Aorta (tissue), 5 donors: ENCODE results near the gene HNF4A. TPM values are rescaled to one million over a fixed set of nuclear protein-coding genes. Genes with fewer than 3 reads are reported as not detected.
"Not testable (repeated sequence)": the region's sequence is repeated elsewhere in the genome, so short reads cannot be mapped to it uniquely, and the experiment has no call there.

Experiments used
- ATAC-seq: fragments of 200-7000 bp; cut with Tn5 transposase; one replicate; pipeline ENCODE4 v1.9.1; 2022; ENCODE audit warnings: moderate library complexity; ENCODE audit not compliant: low FRiP score
- DNase-seq, 2 donors: peaks; one replicate each; pipeline ENCODE4 v3.0.0-alpha.2; 2020
- H3K27ac ChIP-seq, 2 donors: one replicate each; pipeline ENCODE4 v1.5.1; 2013; ENCODE audit warnings: low read length in 2 of 2, mild to moderate bottlenecking in 2 of 2, moderate library complexity in 2 of 2, control low read depth in 1 of 2, inconsistent platforms in 1 of 2, low read depth in 1 of 2
- H3K27me3 ChIP-seq, 2 donors: one replicate each; pipeline ENCODE4 v1.6.1; 2013; ENCODE audit warnings: control low read depth in 1 of 2, low read length in 1 of 2, mild to moderate bottlenecking in 1 of 2, moderate library complexity in 1 of 2; ENCODE audit not compliant: insufficient read depth in 2 of 2, control insufficient read depth in 1 of 2
- H3K36me3 ChIP-seq, 2 donors: one replicate each; pipeline ENCODE4 v1.6.1; 2013; ENCODE audit warnings: control low read depth in 1 of 2, low read length in 1 of 2, mild to moderate bottlenecking in 1 of 2; ENCODE audit not compliant: insufficient read depth in 2 of 2, control insufficient read depth in 1 of 2
- H3K4me1 ChIP-seq, 2 donors: one replicate each; pipeline ENCODE4 v1.6.1; 2013; ENCODE audit warnings: low read length in 2 of 2, control low read depth in 1 of 2, mild to moderate bottlenecking in 1 of 2, moderate library complexity in 1 of 2; ENCODE audit not compliant: insufficient read depth in 2 of 2, control insufficient read depth in 1 of 2
- H3K4me3 ChIP-seq, 2 donors: one replicate each; pipeline ENCODE4 v1.5.1; 2013; ENCODE audit warnings: low read length in 2 of 2, control low read depth in 1 of 2, mild to moderate bottlenecking in 1 of 2
- H3K9me3 ChIP-seq: one replicate; pipeline ENCODE4 v1.6.1; 2013; ENCODE audit warnings: mild to moderate bottlenecking, low read length; ENCODE audit not compliant: control insufficient read depth
- WGBS, 2 donors: extraction: QIAGEN DNeasy Blood & Tissue Kit; methylation state at CpG; one replicate each; pipeline ENCODE4 v1.1.7; 2013; 5-methylcytosine and 5-hydroxymethylcytosine counted together
- intact Hi-C, 2 donors: fragments of 100-400 bp; cut with DNase I; formaldehyde crosslinking; loops; one replicate each; pipeline versions ENCODE4 v1.14.2 to v1.15.0; 2022
- polyA plus RNA-seq, 2 donors: library from polyadenylated mRNA; stranded (reverse); fragments of 200-250 nt; gene quantifications; one replicate each; pipeline ENCODE4 v1.2.3, GENCODE V29; 2013
- total RNA-seq, 2 donors: library from RNA; stranded (reverse); fragmentation: NEBNext Ultra II Directional; extraction: Animal tissue kit (Norgen Biotek cat#: 25700); gene quantifications; one replicate each; pipeline ENCODE4 v1.2.1, GENCODE V29; 2021
- donor health status: healthy with polysubstance abuse.
- donor health status: Bipolar disorder and iron deficiency.
- donor health status: DM: no; HTN: no; CAD: no.
- donor health status: DM: no; HTN: no; CAD: no.
- donor health status: DM: yes; HTN: yes; CAD: no.

HNF4A gene
- total and polyA plus RNA-seq, 4 donors: 0.05 to 11.8 TPM; not detected in 2

DNA sequence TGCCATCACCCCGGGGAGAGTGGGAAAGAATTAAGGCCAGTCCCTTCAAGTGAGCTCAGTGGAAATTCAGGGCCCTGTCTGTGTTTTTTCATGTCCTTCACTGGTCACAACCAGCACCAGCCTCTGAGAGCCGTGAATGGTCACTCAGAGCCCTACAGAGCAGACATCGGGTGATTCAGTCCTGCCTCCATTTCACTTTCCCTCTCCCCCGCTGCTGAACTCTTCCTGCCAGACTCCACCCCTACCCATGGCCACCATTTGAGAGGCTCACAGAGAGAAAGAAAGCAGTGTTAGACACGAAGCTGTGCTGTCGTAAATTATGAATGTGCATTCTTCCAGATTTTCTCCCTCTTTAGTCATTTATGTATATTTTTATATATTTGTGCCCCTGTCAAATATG, 13.3 kb upstream of the HNF4A start:
- Histone ChIP-seq H3K27me3 (no peaks in the 10 kb centered on the region), H3K4me3 (no peak overlapping the region), H3K36me3 (no peaks in the 10 kb centered on the region), H3K27ac (no peak overlapping the region), H3K9me3 (no peaks in the 10 kb centered on the region), H3K4me1 (no peaks in the 10 kb centered on the region)
- no peak for DNase-seq
- ATAC-seq: no peak
- intact Hi-C loops: no loop called here
- WGBS, 2 donors: 22 to 30% methylated on average over 6 of the region's 6 CpGs

DNA sequence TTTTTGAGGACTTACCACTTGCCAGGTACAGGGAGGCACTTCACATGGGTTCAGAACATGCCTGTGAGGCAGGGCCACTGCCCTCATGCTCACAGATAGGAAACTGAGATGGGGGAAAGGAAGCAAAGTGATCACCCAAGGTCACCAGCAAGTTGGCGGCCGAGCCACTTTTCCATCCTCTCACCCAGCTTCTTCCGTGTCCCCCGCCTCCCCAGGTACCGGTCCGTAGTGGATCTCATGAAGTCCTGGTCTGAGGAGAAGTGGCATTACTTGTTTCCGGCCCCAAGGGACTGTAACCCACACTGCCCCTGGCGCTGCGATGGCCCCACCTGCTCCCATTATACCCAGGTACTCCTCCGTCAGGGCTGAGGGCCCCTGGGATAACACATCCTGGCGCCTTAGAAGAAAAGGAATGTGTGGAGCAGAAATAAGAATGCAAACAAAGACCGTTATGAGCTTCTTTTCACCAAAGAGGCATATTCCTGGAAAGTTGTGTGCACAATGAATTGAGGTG, 12.3 kb upstream of the HNF4A start:
- ATAC-seq (no peak), DNase-seq (no peak)
- Histone ChIP-seq H3K9me3 (no peaks in the 10 kb centered on the region), H3K4me3 (no peak overlapping the region), H3K4me1 (no peaks in the 10 kb centered on the region), H3K36me3 (no peaks in the 10 kb centered on the region), H3K27me3 (no peaks in the 10 kb centered on the region), H3K27ac (no peak overlapping the region)
- WGBS, 2 donors: 90 to 98% methylated on average over 12 of the region's 12 CpGs
- intact Hi-C loops: no loop called here

DNA sequence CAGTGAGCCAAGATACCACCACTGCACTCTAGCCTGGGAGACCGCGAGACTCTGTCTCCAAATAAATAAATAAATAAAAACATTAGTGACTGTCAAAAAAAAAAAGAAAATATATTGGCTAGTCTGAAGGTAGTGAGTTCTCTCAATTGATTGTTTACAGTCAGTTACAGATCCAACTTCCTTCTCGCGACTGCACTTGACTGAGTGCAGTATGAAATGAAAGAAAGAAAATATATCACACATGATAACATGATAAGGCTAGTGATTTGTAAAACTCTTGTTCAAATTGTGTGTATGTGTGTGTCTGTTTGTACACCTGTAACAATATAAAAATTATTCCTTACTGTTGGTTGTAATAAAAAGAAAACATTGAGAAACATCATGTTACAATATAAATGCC, 10.8 kb upstream of the HNF4A start:
- Histone ChIP-seq H3K27me3 (no peaks in the 10 kb centered on the region), H3K4me1 (no peaks in the 10 kb centered on the region), H3K9me3 (no peaks in the 10 kb centered on the region), H3K36me3 (no peaks in the 10 kb centered on the region), H3K4me3 (no peak overlapping the region), H3K27ac (no peak overlapping the region)
- no peak for DNase-seq
- 82 to 87% methylated on average over 4 of the region's 4 CpGs for WGBS, 2 donors
- intact Hi-C loops: no loop called here
- no peak for ATAC-seq

DNA sequence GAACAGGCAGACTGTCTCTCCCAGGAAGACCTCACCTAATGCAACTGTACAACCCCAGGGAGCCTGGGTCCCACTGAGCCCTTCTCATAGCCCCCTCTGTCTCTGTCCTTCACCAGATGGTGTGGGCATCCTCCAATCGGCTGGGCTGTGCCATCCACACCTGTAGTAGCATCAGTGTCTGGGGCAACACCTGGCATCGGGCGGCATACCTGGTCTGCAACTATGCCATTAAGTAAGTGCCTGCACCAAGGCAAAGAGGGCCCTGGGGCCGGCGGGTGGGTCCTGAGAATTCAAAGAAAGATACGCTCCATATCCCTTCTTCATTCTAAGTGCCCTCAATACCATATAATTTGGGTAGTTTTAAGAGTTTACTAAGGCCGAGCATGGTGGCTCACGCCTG, 10.4 kb upstream of the HNF4A start:
- intact Hi-C loops: no loop called here
- WGBS, 2 donors: 92 to 94% methylated on average over 8 of the region's 8 CpGs

DNA sequence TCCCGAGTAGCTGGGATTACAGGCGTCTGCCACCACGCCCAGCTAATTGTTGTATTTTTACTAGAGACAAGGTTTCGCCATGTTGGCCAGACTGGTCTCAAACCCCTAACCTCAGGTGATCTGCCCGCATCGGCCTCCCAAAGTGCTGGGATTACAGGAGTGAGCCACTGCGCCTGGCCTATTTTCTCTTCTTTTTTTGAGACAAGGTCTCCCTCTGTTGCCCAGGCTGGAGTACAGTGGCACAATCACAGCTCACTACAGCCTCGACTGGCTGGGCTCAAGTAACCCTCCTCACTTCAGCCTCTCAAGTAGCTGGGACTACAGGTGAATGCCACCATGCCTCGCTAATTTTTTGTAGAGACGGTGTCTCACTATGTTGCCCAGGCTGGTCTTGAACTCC, 9.6 kb upstream of the HNF4A start:
- WGBS, 2 donors: 89 to 96% methylated on average over 10 of the region's 10 CpGs
- H3K4me3 ChIP-seq, H3K4me1 ChIP-seq, H3K27ac ChIP-seq, DNase-seq, H3K27me3 ChIP-seq, H3K36me3 ChIP-seq, intact Hi-C loops, H3K9me3 ChIP-seq, ATAC-seq: not testable (repeated sequence)

More for the DNA sequence above, 10.4 kb upstream of the HNF4A start:
- Histone ChIP-seq H3K27ac (no peak overlapping the region), H3K4me1 (no peaks in the 10 kb centered on the region), H3K27me3 (no peaks in the 10 kb centered on the region), H3K9me3 (no peaks in the 10 kb centered on the region), H3K36me3 (no peaks in the 10 kb centered on the region), H3K4me3 (no peak overlapping the region)
- ATAC-seq (no peak), DNase-seq (no peak)

DNA sequence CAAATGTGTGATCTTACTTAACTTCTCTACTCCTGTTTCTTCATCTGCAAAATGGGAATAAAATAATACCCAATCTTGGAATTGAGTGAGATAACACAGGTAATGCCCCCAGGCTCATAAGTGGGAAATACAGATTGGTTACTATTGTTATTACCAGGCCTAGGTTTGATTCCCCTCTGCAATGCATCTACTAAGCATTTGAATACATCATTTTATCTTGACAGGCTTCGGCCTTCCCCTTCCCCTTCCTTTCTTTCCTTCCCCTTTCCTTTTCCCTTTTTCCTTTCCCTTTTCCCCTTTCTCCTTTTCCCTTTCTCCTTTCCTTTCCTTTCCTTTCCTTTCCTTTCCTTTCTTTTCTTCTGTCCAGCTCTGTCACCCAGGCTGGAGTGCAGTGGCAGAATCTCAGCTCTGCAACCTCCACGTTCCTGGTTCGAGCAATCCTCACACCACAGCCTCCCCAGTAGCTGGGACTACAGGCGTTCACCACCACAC, 7.3 kb upstream of the HNF4A start:
- Histone ChIP-seq H3K36me3 (no peaks in the 10 kb centered on the region), H3K4me1 (no peaks in the 10 kb centered on the region), H3K27me3 (no peaks in the 10 kb centered on the region), H3K9me3 (no peaks in the 10 kb centered on the region), H3K27ac (no peak overlapping the region), H3K4me3 (no peak overlapping the region)
- intact Hi-C loops: no loop called here
- ATAC-seq (no peak), DNase-seq (no peak)
- 90 to 94% methylated on average over 4 of the region's 4 CpGs for WGBS, 2 donors

DNA sequence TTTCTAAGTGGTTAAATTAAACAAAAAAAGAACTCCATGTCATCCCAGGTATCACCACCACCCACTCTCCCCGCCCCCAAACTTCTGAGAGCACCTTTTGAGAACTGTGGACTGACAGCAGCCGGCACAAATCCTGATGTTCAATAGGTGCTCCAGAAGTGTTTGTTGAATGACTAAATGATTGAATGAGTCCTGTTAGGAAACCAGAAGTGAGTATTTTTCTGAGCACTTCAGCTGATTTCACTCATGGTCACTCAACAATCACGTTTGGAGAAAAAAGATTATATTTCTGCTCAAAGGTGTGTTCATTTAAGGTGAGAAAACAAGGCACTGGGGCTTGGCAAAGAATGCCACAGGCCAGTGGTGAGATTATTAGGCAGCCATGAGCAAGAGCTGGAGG, 6.2 kb upstream of the HNF4A start:
- Histone ChIP-seq H3K9me3 (no peaks in the 10 kb centered on the region), H3K36me3 (no peaks in the 10 kb centered on the region), H3K4me1 (no peaks in the 10 kb centered on the region), H3K4me3 (no peak overlapping the region), H3K27ac (no peak overlapping the region), H3K27me3 (no peaks in the 10 kb centered on the region)
- ATAC-seq (no peak), DNase-seq (no peak)
- WGBS, 2 donors: 85 to 89% methylated on average over 3 of the region's 3 CpGs
- intact Hi-C loops: no loop called here

DNA sequence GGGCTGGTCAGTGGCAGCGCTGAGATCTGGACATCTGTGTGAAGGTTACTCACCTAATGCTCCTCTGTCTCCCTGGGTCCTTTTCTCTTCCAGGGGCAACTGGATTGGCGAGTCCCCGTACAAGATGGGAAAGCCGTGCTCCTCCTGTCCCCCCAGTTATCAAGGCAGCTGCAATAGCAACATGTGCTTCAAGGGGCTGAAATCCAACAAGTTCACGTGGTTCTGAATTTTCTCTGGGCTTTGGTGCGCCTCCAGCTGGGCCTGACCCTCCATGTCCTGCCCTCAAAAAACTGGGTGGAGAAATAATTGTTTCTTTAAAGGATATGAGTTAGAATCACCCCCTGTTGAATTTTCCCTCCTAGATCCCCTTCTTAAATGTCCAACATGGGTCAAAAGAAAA, 4.9 kb upstream of the HNF4A start:
- no peak for DNase-seq
- H3K4me1 ChIP-seq: no peaks in the 10 kb centered on the region
- no peaks in the 10 kb centered on the region for H3K9me3 ChIP-seq
- ATAC-seq: no peak
- no peak overlapping the region for H3K4me3 ChIP-seq
- H3K27ac ChIP-seq: no peak overlapping the region
- WGBS, 2 donors: 81 to 83% methylated on average over 6 of the region's 6 CpGs
- H3K36me3 ChIP-seq: no peaks in the 10 kb centered on the region
- no peaks in the 10 kb centered on the region for H3K27me3 ChIP-seq
- intact Hi-C loops: no loop called here

DNA sequence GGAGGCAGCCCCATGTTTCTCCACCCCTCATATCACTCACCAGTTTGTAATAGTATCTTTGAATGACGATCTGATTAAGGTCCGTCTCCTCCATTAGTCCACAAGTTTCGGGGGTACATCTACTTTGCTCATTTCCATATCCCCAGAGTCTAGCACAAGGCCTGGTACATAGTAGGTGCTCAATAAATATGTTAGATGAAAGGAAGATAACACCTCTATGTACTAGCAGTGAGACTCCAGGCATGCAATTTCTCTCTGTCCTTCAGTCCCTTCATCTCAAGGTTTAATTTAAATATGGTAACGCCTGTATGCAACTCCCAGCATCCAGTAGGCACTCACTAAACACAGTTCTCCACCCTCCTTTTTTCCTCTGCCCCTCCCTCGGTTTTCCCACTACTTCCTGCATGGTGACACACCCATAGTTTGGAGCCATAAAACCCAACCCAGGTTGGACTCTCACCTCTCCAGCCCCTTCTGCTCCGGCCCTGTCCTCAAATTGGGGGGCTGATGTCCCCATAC, 461 bp upstream of the HNF4A start:
- H3K27ac ChIP-seq: no peak overlapping the region
- H3K9me3 ChIP-seq: no peaks in the 10 kb centered on the region
- H3K4me3 ChIP-seq: no peak overlapping the region
- H3K4me1 ChIP-seq: no peaks in the 10 kb centered on the region
- no peaks in the 10 kb centered on the region for H3K27me3 ChIP-seq
- no peaks in the 10 kb centered on the region for H3K36me3 ChIP-seq
- 87 to 89% methylated on average over 6 of the region's 6 CpGs for WGBS, 2 donors
- intact Hi-C loops: no loop called here
- DNase-seq (no peak), ATAC-seq (no peak)
